Mesothelial cell of epicardium (in vitro differentiated cells): ENCODE measurements around the gene IL19. TPM values are rescaled to one million over a fixed set of nuclear protein-coding genes. Genes with fewer than 3 reads are reported as not detected.
"Not testable (repeated sequence)": the region's sequence is repeated elsewhere in the genome, so short reads cannot be mapped to it uniquely, and the experiment has no call there.

Experiments
- DNase-seq, 2 experiments: peaks; one replicate each; pipeline ENCODE4 v3.0.0; 2021; ENCODE audit warnings: low spot score in 2 of 2; ENCODE audit not compliant: unreplicated experiment in 2 of 2
- H3K27ac Mint-ChIP-seq: 2 replicates; pipeline ENCODE4 v1.8.0; 2021; ENCODE audit warnings: mixed read lengths
- H3K27me3 Mint-ChIP-seq: 2 replicates; pipeline ENCODE4 v1.8.0; 2021; ENCODE audit warnings: low read depth, mixed read lengths
- H3K36me3 Mint-ChIP-seq: 2 replicates; pipeline ENCODE4 v1.8.0; 2021; ENCODE audit warnings: mixed read lengths
- H3K4me1 Mint-ChIP-seq: 2 replicates; pipeline ENCODE4 v1.8.0; 2021; ENCODE audit warnings: mixed read lengths
- H3K4me3 Mint-ChIP-seq: 2 replicates; pipeline ENCODE4 v1.8.0; 2021; ENCODE audit warnings: mild to moderate bottlenecking, moderate library complexity, mixed read lengths
- H3K9me3 Mint-ChIP-seq: 2 replicates; pipeline ENCODE4 v1.8.0; 2021; ENCODE audit warnings: mixed read lengths
- total RNA-seq: library from RNA; stranded (reverse); gene quantifications from 3 replicates; pipeline ENCODE4 v1.2.1, GENCODE V29; 2021
- TF ChIP-seq, protein P1 (sequence below): fragments of 200-600 bp; sonication (generic); IDR thresholded peaks from one replicate; pipeline ENCODE4 v1.5.0; 2021; ENCODE audit warnings: antibody characterized with exemption; ENCODE audit not compliant: unreplicated experiment

The IL19 gene
- total RNA-seq, 1 donor from 2014 or later: not detected

DNA sequence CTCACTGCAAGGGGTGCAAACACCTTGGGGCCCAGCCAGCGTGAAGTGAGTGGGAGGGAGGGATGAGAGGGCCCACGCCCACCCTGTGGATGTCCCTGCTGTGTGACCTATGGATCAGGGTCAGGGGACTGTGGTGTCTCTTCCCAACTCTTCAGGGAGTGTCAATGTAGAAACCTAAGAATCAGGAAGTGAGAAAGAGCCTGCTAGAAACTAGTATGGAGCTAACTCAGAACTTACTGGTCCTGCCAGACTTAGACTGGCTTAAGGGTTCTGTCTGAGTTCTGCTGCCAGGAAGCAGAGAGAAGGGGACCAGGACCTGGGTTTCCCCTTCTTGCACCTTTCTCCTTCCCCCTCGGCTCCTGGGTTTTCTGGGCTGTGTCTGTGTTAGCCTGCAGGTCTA lies 3.5 kb downstream of the IL19 start:
- Mint-ChIP-seq H3K4me3 (no peak overlapping the region), H3K36me3 (no peaks in the 10 kb centered on the region), H3K27ac (no peak overlapping the region), H3K4me1 (peaks cover 18% of the 10 kb centered on the region), H3K27me3 (peaks cover 25% of the 10 kb centered on the region), H3K9me3 (no peaks in the 10 kb centered on the region)
- no peak for DNase-seq
- TF ChIP-seq, protein P1, sequence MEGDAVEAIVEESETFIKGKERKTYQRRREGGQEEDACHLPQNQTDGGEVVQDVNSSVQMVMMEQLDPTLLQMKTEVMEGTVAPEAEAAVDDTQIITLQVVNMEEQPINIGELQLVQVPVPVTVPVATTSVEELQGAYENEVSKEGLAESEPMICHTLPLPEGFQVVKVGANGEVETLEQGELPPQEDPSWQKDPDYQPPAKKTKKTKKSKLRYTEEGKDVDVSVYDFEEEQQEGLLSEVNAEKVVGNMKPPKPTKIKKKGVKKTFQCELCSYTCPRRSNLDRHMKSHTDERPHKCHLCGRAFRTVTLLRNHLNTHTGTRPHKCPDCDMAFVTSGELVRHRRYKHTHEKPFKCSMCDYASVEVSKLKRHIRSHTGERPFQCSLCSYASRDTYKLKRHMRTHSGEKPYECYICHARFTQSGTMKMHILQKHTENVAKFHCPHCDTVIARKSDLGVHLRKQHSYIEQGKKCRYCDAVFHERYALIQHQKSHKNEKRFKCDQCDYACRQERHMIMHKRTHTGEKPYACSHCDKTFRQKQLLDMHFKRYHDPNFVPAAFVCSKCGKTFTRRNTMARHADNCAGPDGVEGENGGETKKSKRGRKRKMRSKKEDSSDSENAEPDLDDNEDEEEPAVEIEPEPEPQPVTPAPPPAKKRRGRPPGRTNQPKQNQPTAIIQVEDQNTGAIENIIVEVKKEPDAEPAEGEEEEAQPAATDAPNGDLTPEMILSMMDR: no peak

DNA sequence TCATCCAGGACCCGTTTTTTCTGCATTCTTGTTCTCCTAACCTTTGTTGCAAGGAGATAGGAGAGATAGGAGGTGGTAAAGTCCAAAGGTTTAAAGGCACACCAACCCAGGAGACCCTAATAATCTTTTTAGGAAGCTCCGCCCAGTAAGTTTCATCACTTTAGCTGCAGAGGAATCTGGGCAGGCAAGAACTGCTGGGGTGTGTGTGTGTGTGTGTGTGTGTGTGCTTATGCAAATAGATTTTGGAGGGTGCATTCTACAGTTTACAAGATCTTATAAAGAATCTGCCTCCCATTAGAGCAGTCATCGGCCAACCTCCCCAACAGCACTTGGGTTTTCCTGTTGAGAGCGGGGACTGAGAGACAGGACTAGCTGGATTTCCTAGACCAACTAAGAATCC lies 5.7 kb downstream of the IL19 start:
- H3K4me3 Mint-ChIP-seq: no peak overlapping the region
- TF ChIP-seq, protein P1: no peak
- H3K4me1 Mint-ChIP-seq: peaks cover 6% of the 10 kb centered on the region
- DNase-seq: no peak
- H3K27ac Mint-ChIP-seq: no peak overlapping the region
- no peaks in the 10 kb centered on the region for H3K9me3 Mint-ChIP-seq
- peaks cover 20% of the 10 kb centered on the region for H3K27me3 Mint-ChIP-seq
- H3K36me3 Mint-ChIP-seq: no peaks in the 10 kb centered on the region

- no peak overlapping the region for H3K27ac Mint-ChIP-seq
- no peaks in the 10 kb centered on the region for H3K36me3 Mint-ChIP-seq
- no peak overlapping the region for H3K4me3 Mint-ChIP-seq
- TF ChIP-seq, protein P1: no peak
- no peak for DNase-seq
- H3K27me3 Mint-ChIP-seq: peaks cover 8% of the 10 kb centered on the region
- H3K9me3 Mint-ChIP-seq: no peaks in the 10 kb centered on the region
- H3K4me1 Mint-ChIP-seq: no peaks in the 10 kb centered on the region
These were observed 7.5 kb downstream of the IL19 start for GRCh38 chr1:206778031-206778430.

GRCh38 chr1:206778911-206779310 lies 8.3 kb downstream of the IL19 start:
- not testable (repeated sequence) for DNase-seq, H3K27ac Mint-ChIP-seq, H3K36me3 Mint-ChIP-seq, H3K4me1 Mint-ChIP-seq, H3K9me3 Mint-ChIP-seq, H3K4me3 Mint-ChIP-seq, H3K27me3 Mint-ChIP-seq

DNA sequence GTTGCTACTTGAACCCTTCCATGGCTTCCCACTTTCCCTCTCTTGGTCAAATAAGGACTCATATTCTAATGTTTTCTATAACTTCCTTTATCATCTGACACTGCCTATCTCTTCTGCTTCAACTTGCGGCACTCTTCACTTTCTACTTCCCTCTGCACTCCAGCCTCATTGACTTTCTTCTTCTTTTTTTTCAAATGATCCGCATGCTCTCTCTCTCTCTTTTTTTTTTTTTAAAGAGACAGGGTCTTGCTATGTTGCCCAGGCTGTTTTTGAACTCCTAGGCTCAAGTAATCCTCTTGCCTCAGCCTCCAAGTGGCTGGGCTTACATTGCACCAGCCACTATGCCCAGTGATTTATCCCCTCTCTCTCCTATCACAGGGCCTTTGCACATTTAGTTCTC lies 9.1 kb downstream of the IL19 start:
- Mint-ChIP-seq H3K4me1 (no peaks in the 10 kb centered on the region), H3K4me3 (no peak overlapping the region), H3K27me3 (peaks cover 5% of the 10 kb centered on the region), H3K27ac (no peak overlapping the region), H3K36me3 (no peaks in the 10 kb centered on the region), H3K9me3 (no peaks in the 10 kb centered on the region)
- no peak for DNase-seq
- TF ChIP-seq, protein P1: no peak

DNA sequence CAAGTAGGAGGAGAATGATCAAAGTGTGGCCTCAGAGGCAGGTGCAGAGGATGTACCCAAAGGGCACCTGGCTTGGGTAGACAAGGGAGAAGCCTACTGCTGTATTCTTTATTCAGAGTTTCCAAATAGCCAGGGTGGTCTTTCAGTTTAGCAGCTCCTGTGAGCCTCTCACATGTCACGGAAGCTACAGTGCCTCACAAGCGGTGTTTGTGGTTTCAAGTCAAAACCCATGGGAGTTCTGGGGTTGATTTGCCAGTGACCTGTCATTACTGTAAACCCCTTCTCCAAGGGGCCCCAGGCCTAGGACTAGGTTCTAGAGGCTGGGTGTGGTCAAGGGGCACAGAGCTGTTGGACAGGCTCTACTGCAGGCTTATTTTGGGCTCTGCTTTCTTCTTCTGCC lies 11.9 kb downstream of the IL19 start:
- H3K27me3 Mint-ChIP-seq: peaks cover 10% of the 10 kb centered on the region
- no peak for DNase-seq
- H3K27ac Mint-ChIP-seq: no peak overlapping the region
- no peaks in the 10 kb centered on the region for H3K4me1 Mint-ChIP-seq
- TF ChIP-seq, protein P1: no peak
- no peak overlapping the region for H3K4me3 Mint-ChIP-seq
- H3K36me3 Mint-ChIP-seq: no peaks in the 10 kb centered on the region
- no peaks in the 10 kb centered on the region for H3K9me3 Mint-ChIP-seq
